HepG2 (cell line): ENCODE measurements around the gene PLA2R1. TPM values are rescaled to one million over a fixed set of nuclear protein-coding genes. Genes with fewer than 3 reads are reported as not detected.
A peak's percentile ranks its signal among the peaks of the same experiment; 100 is the strongest.

ENCODE experiments used
- ATAC-seq: fragments of 200-7000 bp; cut with Tn5 transposase; 3 replicates; pipeline ENCODE4 v1.9.1; 2020; ENCODE audit warnings: mild to moderate bottlenecking, moderate library complexity
- BruUV-seq: library from RNA; stranded (reverse); fragments of 400-500 nt; replicated peaks from 2 replicates; lab custom pipeline; 2021; lab: Mats Ljungman, UMichigan
- CTCF ChIA-PET: fragments of 300-600 bp; formaldehyde crosslinking; extraction: SDS; loops from one replicate; lab custom pipeline; 2021; ENCODE audit warnings: low total read pairs, inconsistent platforms, low intra/inter-chr PET ratio; lab: Yijun Ruan, JAX
- POLR2A ChIA-PET: fragments of 350-600 bp; sonication (Branson Sonifier 250); formaldehyde crosslinking; loops from one replicate; lab custom pipeline; 2020; ENCODE audit warnings: antibody characterized with exemption, inconsistent platforms; lab: Yijun Ruan, JAX
- DNase-seq: peaks from one replicate; pipeline ENCODE4 v3.0.0-alpha.2; 2015; ENCODE audit warnings: low spot score
- FAIRE-seq: peaks from 3 replicates; lab custom pipeline; 2011; peaks lifted over from hg19 to GRCh38; lab: Jason Lieb, UNC
- H2AFZ ChIP-seq: one replicate; pipeline ENCODE4 v1.6.1; 2011; ENCODE audit warnings: low read length, inconsistent platforms
- H3K27ac ChIP-seq: fragments of 300-600 bp; 3 replicates; pipeline ENCODE4 v1.8.0; 2011; ENCODE audit warnings: mixed run types, mild to moderate bottlenecking, mixed read lengths, low read length, inconsistent platforms; ENCODE audit not compliant: insufficient read depth; ENCODE audit errors: extremely low read length
- H3K27me3 ChIP-seq, 2 experiments: fragments of 200-600 bp in 1 of 2; 2 replicates in 1 of 2; 3 replicates in 1 of 2; pipeline versions ENCODE4 v1.6.0 to v1.8.0; 2011; ENCODE audit warnings: low read length in 2 of 2, mild to moderate bottlenecking in 2 of 2, moderate library complexity in 2 of 2, inconsistent platforms in 1 of 2; ENCODE audit not compliant: insufficient read depth in 2 of 2, control insufficient read depth in 1 of 2
- H3K36me3 ChIP-seq, 2 experiments: fragments of 200-600 bp in 1 of 2; replicated peaks in 1 of 2; 2 replicates in 1 of 2; 3 replicates in 1 of 2; pipeline versions ENCODE4 v1.5.1 to v1.8.0; 2011; ENCODE audit warnings: low read length in 2 of 2, inconsistent platforms in 1 of 2; ENCODE audit not compliant: insufficient read depth in 2 of 2, control insufficient read depth in 1 of 2
- H3K4me1 ChIP-seq: 2 replicates; pipeline ENCODE4 v1.5.1; 2012; ENCODE audit warnings: low read length, inconsistent platforms; ENCODE audit not compliant: insufficient read depth
- H3K4me2 ChIP-seq: 2 replicates; pipeline ENCODE4 v1.6.0; 2011; ENCODE audit warnings: low read depth, low read length, inconsistent platforms
- H3K4me3 ChIP-seq, 3 experiments: fragments of 200-600 bp in 1 of 3; sonication (generic), shearing (Covaris generic) in 1 of 3; replicated peaks in 1 of 3; 2 replicates each; pipeline ENCODE4 v1.5.1; 2011 to 2016; ENCODE audit warnings: low read length in 3 of 3, inconsistent platforms in 2 of 3, low read depth in 2 of 3, mild to moderate bottlenecking in 2 of 3, control low read depth in 1 of 3, mixed read lengths in 1 of 3; ENCODE audit not compliant: insufficient read depth in 1 of 3
- H3K79me2 ChIP-seq: one replicate; pipeline ENCODE4 v1.6.1; 2011; ENCODE audit warnings: low read length, inconsistent platforms; ENCODE audit not compliant: insufficient read depth
- H3K9ac ChIP-seq: 2 replicates; pipeline ENCODE4 v1.6.0; 2011; ENCODE audit warnings: mild to moderate bottlenecking, low read depth, low read length, inconsistent platforms; ENCODE audit not compliant: insufficient read depth
- H3K9me3 ChIP-seq: 2 replicates; pipeline ENCODE4 v1.5.1; 2012; ENCODE audit warnings: mild to moderate bottlenecking, low read length
- H4K20me1 ChIP-seq: 2 replicates; pipeline ENCODE4 v1.6.0; 2011; ENCODE audit warnings: inconsistent platforms, mild to moderate bottlenecking, low read length, moderate library complexity; ENCODE audit not compliant: insufficient read depth
- GLMP ChIP-seq: sonication (generic); formaldehyde crosslinking; IDR thresholded peaks from 2 replicates; pipeline ENCODE4 v1.9.0; 2021; ENCODE audit warnings: missing genetic modification reagents, mild to moderate bottlenecking, borderline replicate concordance
- HNRNPUL1 ChIP-seq: fragments of 200-400 bp; formaldehyde crosslinking; IDR thresholded peaks from 2 replicates; pipeline ENCODE4 v1.6.1; 2017; ENCODE audit warnings: low read depth, mild to moderate bottlenecking, low read length, moderate library complexity
- ISL2 ChIP-seq: sonication (generic); formaldehyde crosslinking; IDR thresholded peaks from 2 replicates; pipeline ENCODE4 v1.5.0; 2020; ENCODE audit warnings: missing genetic modification reagents
- LCORL ChIP-seq, 2 experiments: fragments of 450-650 bp in 1 of 2; sonication (generic) in 1 of 2; formaldehyde crosslinking in 1 of 2; IDR thresholded peaks; 2 replicates each; pipeline versions ENCODE4 v1.5.0 to v1.6.1; 2017 to 2020; ENCODE audit warnings: antibody characterized with exemption in 1 of 2, missing genetic modification reagents in 1 of 2
- PHF5A ChIP-seq: IDR thresholded peaks from one replicate; pipeline ENCODE4 v1.6.1; 2018; ENCODE audit warnings: low read depth, missing genetic modification reagents; ENCODE audit not compliant: unreplicated experiment
- SP1 ChIP-seq, 2 experiments: fragments of 450-650 bp in 1 of 2; sonication (generic) in 1 of 2; formaldehyde crosslinking in 1 of 2; IDR thresholded peaks; 2 replicates each; pipeline versions ENCODE4 v1.4.0 to v1.6.1; 2016 to 2020; ENCODE audit warnings: missing genetic modification reagents in 1 of 2
- TFDP2 ChIP-seq: sonication (generic); formaldehyde crosslinking; IDR thresholded peaks from 2 replicates; pipeline ENCODE4 v1.4.0; 2020; ENCODE audit warnings: missing genetic modification reagents
- ZNF121 ChIP-seq: sonication (generic); formaldehyde crosslinking; IDR thresholded peaks from 2 replicates; pipeline ENCODE4 v1.5.0; 2020; ENCODE audit warnings: mild to moderate bottlenecking, missing genetic modification reagents
- ZNF234 ChIP-seq: sonication (generic); formaldehyde crosslinking; conservative IDR thresholded peaks from 2 replicates; pipeline ENCODE4 v1.5.1; 2020; ENCODE audit warnings: mild to moderate bottlenecking, missing genetic modification reagents
- ZNF343 ChIP-seq: sonication (generic); formaldehyde crosslinking; IDR thresholded peaks from 2 replicates; pipeline ENCODE4 v1.4.0; 2020; ENCODE audit warnings: mild to moderate bottlenecking, missing genetic modification reagents
- ZNF564 ChIP-seq: sonication (generic); formaldehyde crosslinking; IDR thresholded peaks from 2 replicates; pipeline ENCODE4 v1.8.1; 2023; ENCODE audit warnings: mild to moderate bottlenecking, missing genetic modification reagents
- ZNF572 ChIP-seq: sonication (generic); formaldehyde crosslinking; IDR thresholded peaks from 2 replicates; pipeline ENCODE4 v1.5.1; 2020; ENCODE audit warnings: mild to moderate bottlenecking, missing genetic modification reagents
- ZNF605 ChIP-seq: sonication (generic); formaldehyde crosslinking; IDR thresholded peaks from 2 replicates; pipeline ENCODE4 v1.8.0; 2022; ENCODE audit warnings: mild to moderate bottlenecking, missing genetic modification reagents
- WGBS: methylation state at CpG from one replicate; pipeline ENCODE4 v1.1.6; 2017; ENCODE audit warnings: low lambda C conversion rate; 5-methylcytosine and 5-hydroxymethylcytosine counted together
- in situ Hi-C: cut with HindIII; loops from 2 replicates; pipeline ENCODE4 v1.10.0; 2017; ENCODE audit warnings: low pct_unique_long_range_greater_than_20kb; ENCODE audit not compliant: extremely low pct_ligation_motif_present
- intact Hi-C: fragments of 100-400 bp; cut with micrococcal nuclease; formaldehyde crosslinking; loops from one replicate; pipeline ENCODE4 v1.10.0; 2022; ENCODE audit not compliant: unreplicated experiment
- polyA plus RNA-seq, 8 experiments: library from polyadenylated mRNA; depleted of rRNA in 3 of 8; stranded (reverse) in 7 of 8; unstranded in 1 of 8; fragments of >200 nt; fragmentation: Illumina TruSeq in 4 of 8; extraction: Trizol in 4 of 8; gene quantifications; 2 replicates each; pipeline versions ENCODE4 v1.2.1 to v1.2.3, GENCODE V29; 2011 to 2016; ENCODE audit warnings: low read depth in 4 of 8, missing spikeins in 1 of 8, mixed read lengths in 1 of 8; ENCODE audit not compliant: insufficient read depth in 1 of 8
- total RNA-seq, 5 experiments: library from RNA; depleted of rRNA; stranded (reverse); fragments of >200 nt; fragmentation: Illumina TruSeq; extraction: Trizol; gene quantifications; 2 replicates each; pipeline ENCODE4 v1.2.3, GENCODE V29; 2016; ENCODE audit warnings: low read depth in 1 of 5
- TF ChIP-seq, protein P1 (sequence below): sonication (generic); formaldehyde crosslinking; IDR thresholded peaks from 2 replicates; pipeline ENCODE4 v1.4.0; 2020; ENCODE audit warnings: missing genetic modification reagents; ENCODE audit errors: not compliant biosample characterization

PLA2R1 gene
- total and polyA plus RNA-seq, 2 of the 13 experiments (the other 11 are each of a cell fraction or from before 2014, with no cell fraction given), result not detected

GRCh38 chr2:159998961-159999360 lies 63.5 kb downstream of the PLA2R1 start:
- 7% methylated on average over 3 of the region's 3 CpGs for WGBS

DNA sequence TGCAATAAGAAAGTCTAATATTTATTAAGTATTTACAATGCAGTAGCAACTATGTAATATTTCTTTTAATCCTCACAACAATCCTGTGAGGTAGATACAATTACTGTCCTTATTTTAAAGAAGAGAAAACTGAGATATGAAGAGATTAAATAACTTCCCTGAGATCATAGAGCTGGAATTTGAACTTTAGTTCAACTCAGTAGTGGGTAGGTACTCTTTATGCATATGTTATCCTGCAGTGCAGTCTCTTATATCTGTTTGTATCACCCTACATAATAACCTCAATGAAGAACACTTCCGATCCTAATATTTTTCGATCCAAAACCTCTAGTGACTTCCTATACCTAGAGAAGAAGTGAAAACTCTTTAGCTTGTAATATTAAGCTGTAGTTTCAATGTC lies 64.2 kb downstream of the PLA2R1 start:
- no peak overlapping the region for H3K4me3 ChIP-seq
- in situ Hi-C loops, result no loop called here
- POLR2A ChIA-PET, result no interaction called here
- TF ChIP-seq ZNF605 (CRISPR knock-in tag) (no peak), ISL2 (CRISPR knock-in tag) (no peak), ZNF234 (CRISPR knock-in tag) (no peak), ZNF343 (no peak), LCORL (IDR thresholded peaks at IDR 0.05) (no peak), LCORL (CRISPR knock-in tag; IDR thresholded peaks at IDR 0.05) (no peak), SP1 (IDR thresholded peaks at IDR 0.05) (no peak), SP1 (CRISPR knock-in tag; IDR thresholded peaks at IDR 0.05) (no peak), TFDP2 (no peak), HNRNPUL1 (no peak)
- TF ChIP-seq, protein P1, sequence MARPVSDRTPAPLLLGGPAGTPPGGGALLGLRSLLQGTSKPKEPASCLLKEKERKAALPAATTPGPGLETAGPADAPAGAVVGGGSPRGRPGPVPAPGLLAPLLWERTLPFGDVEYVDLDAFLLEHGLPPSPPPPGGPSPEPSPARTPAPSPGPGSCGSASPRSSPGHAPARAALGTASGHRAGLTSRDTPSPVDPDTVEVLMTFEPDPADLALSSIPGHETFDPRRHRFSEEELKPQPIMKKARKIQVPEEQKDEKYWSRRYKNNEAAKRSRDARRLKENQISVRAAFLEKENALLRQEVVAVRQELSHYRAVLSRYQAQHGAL, result no peak

More at GRCh38 chr2:159998961-159999360, 63.5 kb downstream of the PLA2R1 start:
- no peak overlapping the region for H3K4me3 ChIP-seq
- no peaks in the 10 kb centered on the region for H3K9me3 ChIP-seq
- FAIRE-seq (no peak), DNase-seq (no peak), ATAC-seq (no peak)
- BruUV-seq, result no TSS peak
- POLR2A ChIA-PET, result no interaction called here
- no peaks in the 10 kb centered on the region for H3K79me2 ChIP-seq
- intact Hi-C loops, result no loop called here
- no peaks in the 10 kb centered on the region for H3K27me3 ChIP-seq
- H4K20me1 ChIP-seq, result no peaks in the 10 kb centered on the region
- in situ Hi-C loops, result no loop called here
- H3K9ac ChIP-seq, result no peak overlapping the region
- no peak overlapping the region for H2AFZ ChIP-seq
- TF ChIP-seq ZNF564 (CRISPR knock-in tag) (peak; percentile 92), GLMP (no peak), PHF5A (CRISPR knock-in tag) (no peak), ZNF572 (CRISPR knock-in tag) (no peak), ZNF121 (CRISPR knock-in tag) (no peak)
- TF ChIP-seq, all 625 proteins: peak for 1
- Histone ChIP-seq H3K36me3 (no peaks in the 10 kb centered on the region), H3K27ac (no peak overlapping the region), H3K4me2 (no peak overlapping the region), H3K4me1 (no peaks in the 10 kb centered on the region)
- CTCF ChIA-PET, result no interaction called here

More for the DNA sequence above, 64.2 kb downstream of the PLA2R1 start:
- no peak for FAIRE-seq
- Histone ChIP-seq H3K27ac (no peak overlapping the region), H3K4me1 (no peaks in the 10 kb centered on the region), H3K9me3 (no peaks in the 10 kb centered on the region), H3K27me3 (no peaks in the 10 kb centered on the region), H3K79me2 (no peaks in the 10 kb centered on the region), H4K20me1 (no peaks in the 10 kb centered on the region), H3K4me2 (no peak overlapping the region), H2AFZ (no peak overlapping the region), H3K36me3 (no peaks in the 10 kb centered on the region), H3K9ac (no peak overlapping the region)
- WGBS, result 51% methylated on average over 2 of the region's 2 CpGs
- CTCF ChIA-PET, result no interaction called here
- BruUV-seq, result no TSS peak
- intact Hi-C loops, result no loop called here
- no peak for ATAC-seq
- DNase-seq, result no peak
